Natural killer cell (primary cell): Measurements from ENCODE around the gene ENO1. TPM values are rescaled to one million over a fixed set of nuclear protein-coding genes. Genes with fewer than 3 reads are reported as not detected.
"Not testable (repeated sequence)": the region's sequence is repeated elsewhere in the genome, so short reads cannot be mapped to it uniquely, and the experiment has no call there.

Experiments
- ATAC-seq, 3 donors: fragments of 150-1000 bp in 2 of 3; fragments of 200-7000 bp in 1 of 3; cut with Tn5 transposase; 1 replicate in 1 of 3; 2 replicates in 2 of 3; pipeline ENCODE4 v1.10.0; 2021; ENCODE audit warnings: mild to moderate bottlenecking in 2 of 3, moderate library complexity in 2 of 3
- DNase-seq, 2 donors: peaks; one replicate each; pipeline versions ENCODE4 v3.0.0 to v3.0.0-alpha.2; 2013 to 2021; ENCODE audit warnings: mixed read lengths in 1 of 2
- H3K27ac ChIP-seq: one replicate; pipeline ENCODE4 v1.5.1; 2013; ENCODE audit warnings: mild to moderate bottlenecking, low read length
- H3K27me3 ChIP-seq: one replicate; pipeline ENCODE4 v1.6.1; 2013; ENCODE audit warnings: low read length; ENCODE audit not compliant: control insufficient read depth, insufficient read depth
- H3K36me3 ChIP-seq: one replicate; pipeline ENCODE4 v1.6.1; 2013; ENCODE audit warnings: low read length; ENCODE audit not compliant: control insufficient read depth, insufficient read depth
- H3K4me1 ChIP-seq: one replicate; pipeline ENCODE4 v1.6.1; 2013; ENCODE audit warnings: low read length; ENCODE audit not compliant: control insufficient read depth, insufficient read depth
- H3K4me3 ChIP-seq: one replicate; pipeline ENCODE4 v1.5.1; 2013; ENCODE audit warnings: low read length
- H3K9me3 ChIP-seq: one replicate; pipeline ENCODE4 v1.6.1; 2013; ENCODE audit warnings: low read length; ENCODE audit not compliant: control insufficient read depth, insufficient read depth
- H3K27ac Mint-ChIP-seq, 2 donors: one replicate each; pipeline ENCODE4 v1.8.0; 2022; ENCODE audit warnings: mild to moderate bottlenecking in 2 of 2, mixed read lengths in 2 of 2, moderate library complexity in 1 of 2
- H3K27me3 Mint-ChIP-seq, 2 donors: one replicate each; pipeline ENCODE4 v1.8.0; 2022; ENCODE audit warnings: low read depth in 2 of 2, mixed read lengths in 2 of 2
- H3K36me3 Mint-ChIP-seq: one replicate; pipeline ENCODE4 v1.8.0; 2022; ENCODE audit warnings: mixed read lengths
- H3K4me1 Mint-ChIP-seq, 2 donors: one replicate each; pipeline ENCODE4 v1.8.0; 2022; ENCODE audit warnings: mixed read lengths in 2 of 2
- H3K4me3 Mint-ChIP-seq: one replicate; pipeline ENCODE4 v1.8.0; 2022; ENCODE audit warnings: mild to moderate bottlenecking, moderate library complexity, mixed read lengths
- H3K9me3 Mint-ChIP-seq, 2 donors: one replicate each; pipeline ENCODE4 v1.8.0; 2022; ENCODE audit warnings: mixed read lengths in 2 of 2
- CTCF ChIP-seq: fragments of 200-600 bp; IDR thresholded peaks from one replicate; pipeline ENCODE4 v1.8.0; 2022; ENCODE audit warnings: antibody characterized with exemption
- WGBS: methylation state at CpG from one replicate; pipeline ENCODE4 v1.1.7; 2013; ENCODE audit warnings: missing lambda C conversion rate; ENCODE audit not compliant: insufficient coverage; 5-methylcytosine and 5-hydroxymethylcytosine counted together
- intact Hi-C: fragments of 100-400 bp; cut with micrococcal nuclease; formaldehyde crosslinking; loops from one replicate; pipeline ENCODE4 v1.14.2; 2022
- total RNA-seq, 4 donors: library from RNA; stranded (reverse); fragments of 120-200 nt in 1 of 4; gene quantifications; one replicate each; pipeline versions ENCODE4 v1.2.3 to v1.2.4, GENCODE V29; 2013 to 2022

The ENO1 gene
- total RNA-seq, 3 donors from 2014 or later (not counting 1 experiment from before 2014, with no cell fraction given): 254 to 299 (median 266) TPM

- intact Hi-C loops: no loop called here
- Histone ChIP-seq H3K36me3 (no peaks in the 10 kb centered on the region), H3K27me3 (no peaks in the 10 kb centered on the region), H3K9me3 (no peaks in the 10 kb centered on the region), H3K4me3 (no peak overlapping the region), H3K27ac (no peak overlapping the region), H3K4me1 (peaks cover 10% of the 10 kb centered on the region)
- H3K9me3 Mint-ChIP-seq: no peaks in the 10 kb centered on the region
- H3K36me3 Mint-ChIP-seq: no peaks in the 10 kb centered on the region
- no peaks in the 10 kb centered on the region for H3K4me1 Mint-ChIP-seq
- DNase-seq (no peak), ATAC-seq (no peak)
- H3K4me3 Mint-ChIP-seq: no peak overlapping the region
- 85% methylated on average over 7 of the region's 7 CpGs for WGBS
- no peak overlapping the region for H3K27ac Mint-ChIP-seq
- no peaks in the 10 kb centered on the region for H3K27me3 Mint-ChIP-seq
- no peak for TF ChIP-seq CTCF
Measured at GRCh38 chr1:8899046-8899445, 20.6 kb upstream of the ENO1 start.

- H3K36me3 Mint-ChIP-seq, H3K36me3 ChIP-seq, H3K4me3 Mint-ChIP-seq, DNase-seq, ATAC-seq, H3K4me1 Mint-ChIP-seq, intact Hi-C loops, H3K27me3 ChIP-seq, H3K9me3 Mint-ChIP-seq, H3K9me3 ChIP-seq, H3K27ac Mint-ChIP-seq, H3K4me3 ChIP-seq, H3K27me3 Mint-ChIP-seq, H3K27ac ChIP-seq: not testable (repeated sequence)
- WGBS: 77% methylated on average over 5 of the region's 5 CpGs
- peaks cover 10% of the 10 kb centered on the region for H3K4me1 ChIP-seq
Measured at GRCh38 chr1:8898418-8898817, 19.9 kb upstream of the ENO1 start.

- H3K36me3 ChIP-seq, H3K27me3 ChIP-seq, H3K9me3 Mint-ChIP-seq, ATAC-seq, intact Hi-C loops, H3K9me3 ChIP-seq, H3K27ac Mint-ChIP-seq, H3K27me3 Mint-ChIP-seq, H3K27ac ChIP-seq, DNase-seq, H3K36me3 Mint-ChIP-seq, H3K4me3 ChIP-seq, H3K4me3 Mint-ChIP-seq, H3K4me1 Mint-ChIP-seq: not testable (repeated sequence)
- H3K4me1 ChIP-seq: peaks cover 10% of the 10 kb centered on the region
- WGBS: 94% methylated on average over 2 of the region's 4 CpGs
Measured at GRCh38 chr1:8897505-8897904, 19.0 kb upstream of the ENO1 start.

GRCh38 chr1:8896775-8897174 lies 18.3 kb upstream of the ENO1 start:
- H3K4me3 Mint-ChIP-seq, H3K36me3 Mint-ChIP-seq, intact Hi-C loops, H3K27ac ChIP-seq, DNase-seq, H3K27me3 Mint-ChIP-seq, H3K4me3 ChIP-seq, H3K27me3 ChIP-seq, H3K4me1 Mint-ChIP-seq, H3K9me3 ChIP-seq, ATAC-seq, H3K9me3 Mint-ChIP-seq, H3K27ac Mint-ChIP-seq, H3K36me3 ChIP-seq: not testable (repeated sequence)
- WGBS: 84% methylated on average over 3 of the region's 3 CpGs
- peaks cover 10% of the 10 kb centered on the region for H3K4me1 ChIP-seq

GRCh38 chr1:8892026-8892425 lies 13.5 kb upstream of the ENO1 start:
- Mint-ChIP-seq H3K4me1 (no peaks in the 10 kb centered on the region), H3K27ac (no peak overlapping the region), H3K9me3 (no peaks in the 10 kb centered on the region), H3K4me3 (no peak overlapping the region), H3K36me3 (no peaks in the 10 kb centered on the region), H3K27me3 (no peaks in the 10 kb centered on the region)
- WGBS: 97% methylated on average over 5 of the region's 6 CpGs
- no peaks in the 10 kb centered on the region for H3K36me3 ChIP-seq
- ATAC-seq (no peak), DNase-seq (no peak)
- H3K4me3 ChIP-seq: no peak overlapping the region
- H3K4me1 ChIP-seq: no peaks in the 10 kb centered on the region
- intact Hi-C loops: no loop called here
- TF ChIP-seq CTCF: no peak
- H3K27ac ChIP-seq: no peak overlapping the region
- no peaks in the 10 kb centered on the region for H3K9me3 ChIP-seq
- H3K27me3 ChIP-seq: peaks cover 2% of the 10 kb centered on the region
